Trophoblast cell (in vitro differentiated cells and primary cell): ENCODE measurements around the gene EYS.

Source experiments
- DNase-seq, 2 donors: peaks; one replicate each; pipeline ENCODE4 v3.0.0-alpha.2; 2016
- H2AFZ ChIP-seq: 2 replicates; pipeline ENCODE4 v1.6.1; 2013; ENCODE audit warnings: low read length, moderate library complexity, mild to moderate bottlenecking; ENCODE audit not compliant: insufficient read depth, poor library complexity
- H2AK5ac ChIP-seq: 2 replicates; pipeline ENCODE4 v1.6.1; 2013; ENCODE audit warnings: mild to moderate bottlenecking, low read length
- H2BK120ac ChIP-seq: 2 replicates; pipeline ENCODE4 v1.6.1; 2013; ENCODE audit warnings: low read length, mild to moderate bottlenecking, moderate library complexity; ENCODE audit not compliant: insufficient read depth, poor library complexity
- H2BK12ac ChIP-seq: 2 replicates; pipeline ENCODE4 v1.6.1; 2013; ENCODE audit warnings: mild to moderate bottlenecking, low read length, moderate library complexity
- H2BK5ac ChIP-seq: 2 replicates; pipeline ENCODE4 v1.6.1; 2013; ENCODE audit warnings: low read length, low read depth, moderate library complexity, mild to moderate bottlenecking; ENCODE audit not compliant: poor library complexity
- H3K14ac ChIP-seq: 2 replicates; pipeline ENCODE4 v1.6.1; 2013; ENCODE audit warnings: mild to moderate bottlenecking, low read length
- H3K18ac ChIP-seq: 2 replicates; pipeline ENCODE4 v1.6.1; 2013; ENCODE audit warnings: mild to moderate bottlenecking, low read length
- H3K23ac ChIP-seq: 2 replicates; pipeline ENCODE4 v1.6.1; 2013; ENCODE audit warnings: low read length
- H3K27ac ChIP-seq: 2 replicates; pipeline ENCODE4 v1.5.1; 2013; ENCODE audit warnings: low read depth, mild to moderate bottlenecking, inconsistent platforms, low read length, moderate library complexity
- H3K27me3 ChIP-seq: 2 replicates; pipeline ENCODE4 v1.6.1; 2013; ENCODE audit warnings: inconsistent platforms, mild to moderate bottlenecking, low read length, moderate library complexity; ENCODE audit not compliant: insufficient read depth
- H3K36me3 ChIP-seq, 2 experiments: 1 replicate in 1 of 2; 2 replicates in 1 of 2; pipeline ENCODE4 v1.6.1; 2013; ENCODE audit warnings: low read length in 2 of 2, mild to moderate bottlenecking in 2 of 2, moderate library complexity in 1 of 2; ENCODE audit not compliant: insufficient read depth in 2 of 2, control insufficient read depth in 1 of 2
- H3K4ac ChIP-seq: 2 replicates; pipeline ENCODE4 v1.6.1; 2013; ENCODE audit warnings: low read depth, mild to moderate bottlenecking, low read length, moderate library complexity
- H3K4me1 ChIP-seq, 2 experiments: 1 replicate in 1 of 2; 2 replicates in 1 of 2; pipeline ENCODE4 v1.6.1; 2013; ENCODE audit warnings: low read length in 2 of 2, mild to moderate bottlenecking in 2 of 2, moderate library complexity in 1 of 2; ENCODE audit not compliant: insufficient read depth in 2 of 2, control insufficient read depth in 1 of 2
- H3K4me2 ChIP-seq: 2 replicates; pipeline ENCODE4 v1.6.1; 2013; ENCODE audit warnings: inconsistent platforms, mild to moderate bottlenecking, low read length, moderate library complexity
- H3K4me3 ChIP-seq: 2 replicates; pipeline ENCODE4 v1.5.1; 2013; ENCODE audit warnings: mild to moderate bottlenecking, low read depth, low read length, inconsistent platforms
- H3K79me1 ChIP-seq: one replicate; pipeline ENCODE4 v1.6.1; 2013; ENCODE audit warnings: low read length
- H3K79me2 ChIP-seq: 2 replicates; pipeline ENCODE4 v1.6.1; 2013; ENCODE audit warnings: low read length, mild to moderate bottlenecking; ENCODE audit not compliant: control insufficient read depth, insufficient read depth, poor library complexity
- H3K9ac ChIP-seq: 2 replicates; pipeline ENCODE4 v1.6.1; 2013; ENCODE audit warnings: mild to moderate bottlenecking, low read length
- H3K9me3 ChIP-seq: 2 replicates; pipeline ENCODE4 v1.6.1; 2013; ENCODE audit warnings: low read depth, mild to moderate bottlenecking, control low read depth, inconsistent platforms, low read length; ENCODE audit not compliant: insufficient read depth
- H4K12ac ChIP-seq: 2 replicates; pipeline ENCODE4 v1.6.1; 2013; ENCODE audit warnings: low read depth, mild to moderate bottlenecking, low read length, moderate library complexity
- H4K8ac ChIP-seq: 2 replicates; pipeline ENCODE4 v1.6.1; 2013; ENCODE audit warnings: low read depth, mild to moderate bottlenecking, low read length, moderate library complexity
- H4K91ac ChIP-seq: one replicate; pipeline ENCODE4 v1.6.1; 2013; ENCODE audit warnings: low read depth, mild to moderate bottlenecking, low read length, moderate library complexity
- whole genome bisulfite sequencing: extraction: QIAGEN DNeasy Blood & Tissue Kit; methylation state at CpG from one replicate; pipeline ENCODE4 v1.1.7; 2013; ENCODE audit warnings: missing lambda C conversion rate; ENCODE audit not compliant: insufficient read length, insufficient coverage; ENCODE audit errors: extremely low coverage; 5-methylcytosine and 5-hydroxymethylcytosine counted together

Gene EYS

GRCh38 chr6:64553249-64553786 lies 1153.7 kb downstream of the EYS start:
- H2AFZ ChIP-seq, result no peak overlapping the region
- H2BK120ac ChIP-seq, result no peak overlapping the region
- H3K23ac ChIP-seq, result no peak overlapping the region
- H3K4ac ChIP-seq, result no peak overlapping the region
- H4K12ac ChIP-seq, result no peak overlapping the region
- H3K27ac ChIP-seq, result no peak overlapping the region
- H3K27me3 ChIP-seq, result no peaks in the 10 kb centered on the region
- H3K4me2 ChIP-seq, result no peak overlapping the region
- no peak overlapping the region for H2AK5ac ChIP-seq
- no peaks in the 10 kb centered on the region for H3K79me2 ChIP-seq
- no peak overlapping the region for H3K14ac ChIP-seq
- H3K9ac ChIP-seq, result no peak overlapping the region
- H3K79me1 ChIP-seq, result no peaks in the 10 kb centered on the region
- no peak overlapping the region for H2BK12ac ChIP-seq
- H4K8ac ChIP-seq, result no peak overlapping the region
- H3K4me3 ChIP-seq, result no peak overlapping the region
- no peak overlapping the region for H2BK5ac ChIP-seq
- H3K9me3 ChIP-seq, result no peaks in the 10 kb centered on the region
- no CpG with 5 or more reads among the region's 1 CpG for WGBS
- no peaks in the 10 kb centered on the region for H3K4me1 ChIP-seq
- H4K91ac ChIP-seq, result no peak overlapping the region
- no peak for DNase-seq
- no peaks in the 10 kb centered on the region for H3K36me3 ChIP-seq
- no peak overlapping the region for H3K18ac ChIP-seq

DNA sequence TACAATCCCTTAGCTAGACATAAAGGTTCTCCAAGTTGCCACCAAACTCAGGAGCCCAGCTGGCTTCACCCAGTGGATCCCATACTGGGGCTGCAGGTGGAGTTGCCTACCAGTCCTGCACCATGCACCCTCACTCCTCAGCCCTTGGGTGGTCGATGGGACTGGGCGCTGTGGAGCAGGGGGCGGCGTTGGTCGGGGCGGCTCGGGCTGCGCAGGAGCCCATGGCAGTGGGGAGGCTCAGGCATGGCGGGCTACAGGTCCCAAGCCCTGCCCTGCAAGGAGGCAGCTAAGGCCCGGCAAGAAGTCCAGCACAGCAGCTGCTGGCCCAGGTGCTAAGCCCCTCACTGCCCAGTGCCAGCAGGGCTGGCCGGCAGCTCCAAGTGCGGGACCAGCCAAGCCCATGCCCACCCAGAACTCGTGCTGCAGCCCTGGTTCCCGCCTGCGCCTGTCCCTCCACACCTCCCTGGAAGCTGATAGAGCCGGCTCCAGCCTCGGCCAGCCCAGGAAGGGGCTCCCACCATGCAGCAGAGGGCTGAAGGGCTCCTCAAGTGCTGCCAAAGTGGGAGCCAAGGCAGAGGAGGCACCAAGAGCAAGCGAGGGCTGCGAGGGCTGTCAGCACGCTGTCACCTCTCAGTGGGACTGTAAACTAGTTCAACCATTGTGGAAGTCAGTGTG lies 1159.3 kb downstream of the EYS start:
- Histone ChIP-seq H4K12ac (no peak overlapping the region), H3K9me3 (peaks cover 4% of the 10 kb centered on the region), H2BK120ac (no peak overlapping the region), H3K14ac (no peak overlapping the region), H3K4ac (no peak overlapping the region), H3K27ac (no peak overlapping the region), H3K4me2 (no peak overlapping the region), H3K9ac (no peak overlapping the region), H2AFZ (no peak overlapping the region), H2AK5ac (no peak overlapping the region), H3K4me1 (no peaks in the 10 kb centered on the region), H3K79me2 (no peaks in the 10 kb centered on the region), H2BK12ac (no peak overlapping the region), H3K4me3 (no peak overlapping the region), H3K79me1 (no peaks in the 10 kb centered on the region), H3K27me3 (no peaks in the 10 kb centered on the region), H3K36me3 (no peaks in the 10 kb centered on the region), H4K91ac (no peak overlapping the region), H3K18ac (no peak overlapping the region), H2BK5ac (no peak overlapping the region), H3K23ac (no peak overlapping the region), H4K8ac (no peak overlapping the region)
- no CpG with 5 or more reads among the region's 20 CpGs for WGBS
- no peak for DNase-seq

- H2AFZ ChIP-seq, result no peak overlapping the region
- H4K91ac ChIP-seq, result no peak overlapping the region
- WGBS, result no CpG with 5 or more reads among the region's 2 CpGs
- no peak for DNase-seq
- H3K36me3 ChIP-seq, result no peaks in the 10 kb centered on the region
- H3K9me3 ChIP-seq, result no peaks in the 10 kb centered on the region
- H3K4me3 ChIP-seq, result no peak overlapping the region
- no peak overlapping the region for H3K23ac ChIP-seq
- H3K14ac ChIP-seq, result no peak overlapping the region
- H3K4me1 ChIP-seq, result no peaks in the 10 kb centered on the region
- no peaks in the 10 kb centered on the region for H3K79me2 ChIP-seq
- H3K4ac ChIP-seq, result no peak overlapping the region
- no peak overlapping the region for H3K18ac ChIP-seq
- no peak overlapping the region for H2BK12ac ChIP-seq
- no peak overlapping the region for H3K4me2 ChIP-seq
- no peaks in the 10 kb centered on the region for H3K79me1 ChIP-seq
- H2BK120ac ChIP-seq, result no peak overlapping the region
- H3K27ac ChIP-seq, result no peak overlapping the region
- no peak overlapping the region for H2BK5ac ChIP-seq
- no peaks in the 10 kb centered on the region for H3K27me3 ChIP-seq
- H4K12ac ChIP-seq, result no peak overlapping the region
- no peak overlapping the region for H4K8ac ChIP-seq
- H3K9ac ChIP-seq, result no peak overlapping the region
- H2AK5ac ChIP-seq, result no peak overlapping the region
These were observed 1167.1 kb downstream of the EYS start for GRCh38 chr6:64539917-64540316.

DNA sequence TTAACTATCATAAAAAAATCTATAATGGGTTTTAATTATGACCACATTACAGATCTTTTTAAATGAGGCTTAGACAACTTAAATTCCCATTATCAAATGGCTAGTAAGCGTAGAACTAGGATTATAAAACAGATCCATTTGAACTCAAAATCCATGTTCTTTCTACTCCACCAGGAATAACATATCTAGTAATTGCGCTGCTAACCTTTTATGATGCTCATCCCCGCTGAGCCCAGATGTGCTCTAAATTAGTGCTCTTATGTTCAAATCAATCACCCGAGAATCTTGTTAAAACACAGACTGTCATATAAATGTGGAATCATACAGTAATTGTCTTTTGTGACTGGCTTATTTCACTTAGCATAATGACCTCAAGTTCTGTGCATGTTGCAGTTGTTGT lies 1168.3 kb downstream of the EYS start:
- no peak overlapping the region for H2BK120ac ChIP-seq
- no peak overlapping the region for H3K9ac ChIP-seq
- no peaks in the 10 kb centered on the region for H3K9me3 ChIP-seq
- H2BK12ac ChIP-seq, result no peak overlapping the region
- H3K79me1 ChIP-seq, result no peaks in the 10 kb centered on the region
- H3K79me2 ChIP-seq, result no peaks in the 10 kb centered on the region
- DNase-seq, result no peak
- H3K4me1 ChIP-seq, result no peaks in the 10 kb centered on the region
- H2AFZ ChIP-seq, result no peak overlapping the region
- H3K4me2 ChIP-seq, result no peak overlapping the region
- H4K8ac ChIP-seq, result no peak overlapping the region
- no peak overlapping the region for H3K4ac ChIP-seq
- no peak overlapping the region for H2BK5ac ChIP-seq
- no peak overlapping the region for H3K23ac ChIP-seq
- no peak overlapping the region for H4K12ac ChIP-seq
- no peaks in the 10 kb centered on the region for H3K36me3 ChIP-seq
- H2AK5ac ChIP-seq, result no peak overlapping the region
- H3K14ac ChIP-seq, result no peak overlapping the region
- H4K91ac ChIP-seq, result no peak overlapping the region
- H3K27me3 ChIP-seq, result no peaks in the 10 kb centered on the region
- H3K4me3 ChIP-seq, result no peak overlapping the region
- H3K27ac ChIP-seq, result no peak overlapping the region
- no peak overlapping the region for H3K18ac ChIP-seq
- no CpG with 5 or more reads among the region's 4 CpGs for whole genome bisulfite sequencing
